Measurements from ENCODE around the gene ZSCAN9.

- TF ChIP-seq, protein P1, sequence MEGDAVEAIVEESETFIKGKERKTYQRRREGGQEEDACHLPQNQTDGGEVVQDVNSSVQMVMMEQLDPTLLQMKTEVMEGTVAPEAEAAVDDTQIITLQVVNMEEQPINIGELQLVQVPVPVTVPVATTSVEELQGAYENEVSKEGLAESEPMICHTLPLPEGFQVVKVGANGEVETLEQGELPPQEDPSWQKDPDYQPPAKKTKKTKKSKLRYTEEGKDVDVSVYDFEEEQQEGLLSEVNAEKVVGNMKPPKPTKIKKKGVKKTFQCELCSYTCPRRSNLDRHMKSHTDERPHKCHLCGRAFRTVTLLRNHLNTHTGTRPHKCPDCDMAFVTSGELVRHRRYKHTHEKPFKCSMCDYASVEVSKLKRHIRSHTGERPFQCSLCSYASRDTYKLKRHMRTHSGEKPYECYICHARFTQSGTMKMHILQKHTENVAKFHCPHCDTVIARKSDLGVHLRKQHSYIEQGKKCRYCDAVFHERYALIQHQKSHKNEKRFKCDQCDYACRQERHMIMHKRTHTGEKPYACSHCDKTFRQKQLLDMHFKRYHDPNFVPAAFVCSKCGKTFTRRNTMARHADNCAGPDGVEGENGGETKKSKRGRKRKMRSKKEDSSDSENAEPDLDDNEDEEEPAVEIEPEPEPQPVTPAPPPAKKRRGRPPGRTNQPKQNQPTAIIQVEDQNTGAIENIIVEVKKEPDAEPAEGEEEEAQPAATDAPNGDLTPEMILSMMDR (IDR thresholded peaks at IDR 0.05; ENCODE audit: low read depth, low read length, poor library complexity, severe bottlenecking): no peak
- no peak for TF ChIP-seq EZH2phosphoT487 (IDR thresholded peaks at IDR 0.05; ENCODE audit: borderline replicate concordance, low read length)
These were observed 23.8 kb downstream of the ZSCAN9 start for GRCh38 chr6:28248916-28249315.
